Glutamatergic neuron (in vitro differentiated cells): Measurements from ENCODE around the gene RGS11. TPM values are rescaled to one million over a fixed set of nuclear protein-coding genes. Genes with fewer than 3 reads are reported as not detected.

Source experiments
- DNase-seq: peaks from one replicate; pipeline ENCODE4 v3.0.0; 2022
- H3K27ac Mint-ChIP-seq: one replicate; pipeline ENCODE4 v1.8.0; 2020; ENCODE audit warnings: mild to moderate bottlenecking, mixed read lengths, inconsistent platforms; ENCODE audit not compliant: unreplicated experiment
- H3K27me3 Mint-ChIP-seq: one replicate; pipeline ENCODE4 v1.8.0; 2020; ENCODE audit warnings: mild to moderate bottlenecking, moderate library complexity, mixed read lengths, inconsistent platforms; ENCODE audit not compliant: unreplicated experiment
- H3K36me3 Mint-ChIP-seq: one replicate; pipeline ENCODE4 v1.8.0; 2020; ENCODE audit warnings: mild to moderate bottlenecking, mixed read lengths, inconsistent platforms; ENCODE audit not compliant: unreplicated experiment
- H3K4me1 Mint-ChIP-seq: one replicate; pipeline ENCODE4 v1.8.0; 2020; ENCODE audit warnings: mild to moderate bottlenecking, low read depth, mixed read lengths, inconsistent platforms; ENCODE audit not compliant: unreplicated experiment
- H3K4me3 Mint-ChIP-seq: one replicate; pipeline ENCODE4 v1.8.0; 2020; ENCODE audit warnings: mild to moderate bottlenecking, mixed read lengths, inconsistent platforms; ENCODE audit not compliant: unreplicated experiment
- H3K9me3 Mint-ChIP-seq: one replicate; pipeline ENCODE4 v1.8.0; 2020; ENCODE audit warnings: mild to moderate bottlenecking, moderate library complexity, mixed read lengths, inconsistent platforms; ENCODE audit not compliant: unreplicated experiment
- CTCF ChIP-seq: fragments of 200-600 bp; sonication (generic); IDR thresholded peaks from one replicate; pipeline ENCODE4 v1.5.0; 2021; ENCODE audit not compliant: partially characterized antibody, unreplicated experiment
- long read RNA-seq: library from polyadenylated mRNA; unstranded; transcript quantifications from one replicate; pipeline ENCODE4 v2.0.0, GENCODE V29; 2020; ENCODE audit not compliant: unreplicated experiment
- total RNA-seq: library from RNA; stranded (reverse); fragmentation: NEBNext Ultra II Directional; extraction: Animal tissue kit (Norgen Biotek cat#: 25700); gene quantifications from one replicate; pipeline ENCODE4 v1.2.1, GENCODE V29; 2021; ENCODE audit not compliant: unreplicated experiment

RGS11 gene
- total RNA-seq: 18.2 TPM
- long read RNA-seq, partial matches to known transcripts: 0 of 1 reads
- long read RNA-seq, other reads (novel, unspliced or antisense): 0 of 1 reads

- DNase-seq: no peak
- peak within 1 kb of the TSS; percentile 66 for H3K27ac Mint-ChIP-seq
- TF ChIP-seq CTCF: no peak
- H3K36me3 Mint-ChIP-seq: peaks cover 4% of the 10 kb centered on the region
- peaks cover 9% of the 10 kb centered on the region for H3K27me3 Mint-ChIP-seq
- peaks cover 1% of the 10 kb centered on the region for H3K4me1 Mint-ChIP-seq
- H3K9me3 Mint-ChIP-seq: peaks cover 4% of the 10 kb centered on the region
- peak within 1 kb of the TSS; percentile 64 for H3K4me3 Mint-ChIP-seq
Measured at GRCh38 chr16:275786-276232, at the start of gene RGS11. RGS11 (minus strand) TSS chr16:275944; CDS start chr16:275911, 33 bp downstream.

DNA sequence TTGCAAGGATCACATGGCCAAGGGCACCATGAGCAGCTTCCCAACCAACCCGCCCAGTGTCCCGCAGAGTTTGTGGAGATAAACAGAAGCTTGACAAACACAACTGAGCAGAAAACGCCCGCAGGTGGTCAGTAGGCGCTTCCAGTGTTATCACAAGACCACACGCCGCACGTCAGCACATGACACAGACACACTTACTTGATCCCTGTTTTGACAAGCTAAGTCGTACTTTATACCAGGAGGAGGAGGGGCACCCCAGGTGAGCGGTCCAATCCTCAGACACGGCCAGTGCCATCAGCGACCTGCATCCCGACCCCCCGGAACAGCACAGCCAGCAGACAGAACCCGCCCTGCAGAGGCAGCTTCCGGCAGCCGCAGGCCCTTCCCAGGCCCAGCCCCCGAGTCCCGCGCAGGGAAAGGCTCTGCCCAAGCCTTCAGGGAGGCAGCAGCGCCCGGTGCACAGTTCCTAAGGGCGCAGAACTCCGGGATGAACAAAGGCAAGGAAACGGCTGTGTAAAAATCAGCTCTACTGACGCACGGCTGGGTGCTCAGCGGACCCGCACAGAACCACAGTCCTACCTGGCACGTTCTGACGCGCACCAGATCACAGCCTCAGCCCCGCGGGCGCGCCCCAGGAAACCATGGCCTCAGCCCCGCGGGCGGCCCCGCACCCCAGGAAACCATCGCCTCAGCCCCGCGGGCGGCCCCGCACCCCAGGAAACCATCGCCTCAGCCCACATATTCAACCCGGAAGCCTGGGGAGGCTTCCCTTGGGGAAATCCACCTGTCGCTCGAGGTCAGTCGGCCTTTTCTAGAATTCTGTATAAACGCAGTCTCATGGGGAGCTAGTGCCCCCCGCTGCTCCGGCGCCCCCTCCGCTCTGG, 48.9 kb upstream of the RGS11 start:
- DNase-seq: no peak
- Mint-ChIP-seq H3K27ac (no peak overlapping the region), H3K4me3 (no peak overlapping the region)

DNA sequence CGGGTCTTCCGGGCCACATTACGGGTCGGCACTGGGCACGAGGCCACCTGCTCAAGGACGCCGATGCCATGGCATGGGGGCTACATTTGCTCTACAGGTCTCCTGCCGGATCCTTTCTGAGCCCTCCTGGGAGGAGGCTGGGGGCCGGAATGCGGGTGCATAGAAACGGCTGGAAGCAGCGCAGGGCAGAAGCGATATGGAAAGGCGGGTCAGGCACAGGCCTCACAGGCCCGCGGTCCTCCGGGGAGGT, 48.4 kb upstream of the RGS11 start:
- no peaks in the 10 kb centered on the region for H3K9me3 Mint-ChIP-seq
- H3K27me3 Mint-ChIP-seq: peaks cover 2% of the 10 kb centered on the region
- no peaks in the 10 kb centered on the region for H3K36me3 Mint-ChIP-seq
- no peak for DNase-seq
- no peaks in the 10 kb centered on the region for H3K4me1 Mint-ChIP-seq
- no peak overlapping the region for H3K4me3 Mint-ChIP-seq
- no peak for TF ChIP-seq CTCF
- H3K27ac Mint-ChIP-seq: no peak overlapping the region

More for the DNA sequence above, 48.9 kb upstream of the RGS11 start:
- TF ChIP-seq CTCF: no peak
- H3K9me3 Mint-ChIP-seq: no peaks in the 10 kb centered on the region
- no peaks in the 10 kb centered on the region for H3K36me3 Mint-ChIP-seq
- peaks cover 2% of the 10 kb centered on the region for H3K27me3 Mint-ChIP-seq
- H3K4me1 Mint-ChIP-seq: no peaks in the 10 kb centered on the region

GRCh38 chr16:322476-323143, 46.9 kb upstream of the RGS11 start:
- H3K27me3 Mint-ChIP-seq: peaks cover 2% of the 10 kb centered on the region
- no peaks in the 10 kb centered on the region for H3K9me3 Mint-ChIP-seq
- H3K4me1 Mint-ChIP-seq: no peaks in the 10 kb centered on the region
- TF ChIP-seq CTCF: no peak
- no peak for DNase-seq
- H3K36me3 Mint-ChIP-seq: no peaks in the 10 kb centered on the region
- no peak overlapping the region for H3K27ac Mint-ChIP-seq
- H3K4me3 Mint-ChIP-seq: no peak overlapping the region

GRCh38 chr16:321532-321931, 45.8 kb upstream of the RGS11 start:
- Mint-ChIP-seq H3K36me3 (no peaks in the 10 kb centered on the region), H3K9me3 (no peaks in the 10 kb centered on the region), H3K27me3 (peaks cover 2% of the 10 kb centered on the region), H3K27ac (no peak overlapping the region), H3K4me1 (no peaks in the 10 kb centered on the region), H3K4me3 (no peak overlapping the region)
- no peak for TF ChIP-seq CTCF
- no peak for DNase-seq
